GM23338 (cell line): Measurements from ENCODE around the gene CFB. TPM values are rescaled to one million over a fixed set of nuclear protein-coding genes. Genes with fewer than 3 reads are reported as not detected.

Source experiments
- ATAC-seq: fragments of 200-7000 bp; cut with Tn5 transposase; 3 replicates; pipeline ENCODE4 v1.9.1; 2020
- DNase-seq: peaks from one replicate; pipeline ENCODE4 v3.0.0-alpha.2; 2015; ENCODE audit warnings: low spot score
- H2AFZ ChIP-seq: fragments of 200-600 bp; sonication (generic); 2 replicates; pipeline ENCODE4 v1.8.0; 2016; ENCODE audit warnings: antibody characterized with exemption, mild to moderate bottlenecking, moderate library complexity
- H3F3A ChIP-seq: fragments of 200-600 bp; sonication (generic); replicated peaks from 2 replicates; pipeline ENCODE4 v1.8.0; 2017; ENCODE audit warnings: antibody characterized with exemption, mixed run types, low read depth
- H3K27ac ChIP-seq: fragments of 200-600 bp; sonication (generic); 2 replicates; pipeline ENCODE4 v1.6.1; 2016; ENCODE audit warnings: low read depth
- H3K27me3 ChIP-seq: fragments of 200-600 bp; sonication (generic); 2 replicates; pipeline ENCODE4 v1.8.0; 2016; ENCODE audit warnings: mild to moderate bottlenecking, mixed run types, moderate library complexity; ENCODE audit not compliant: insufficient read depth
- H3K36me3 ChIP-seq: fragments of 200-600 bp; sonication (generic); 2 replicates; pipeline ENCODE4 v1.8.0; 2016; ENCODE audit warnings: mild to moderate bottlenecking; ENCODE audit not compliant: insufficient read depth
- H3K4me1 ChIP-seq: fragments of 200-600 bp; sonication (generic); 2 replicates; pipeline ENCODE4 v1.8.0; 2016; ENCODE audit warnings: mild to moderate bottlenecking, moderate library complexity; ENCODE audit not compliant: insufficient read depth
- H3K4me2 ChIP-seq: fragments of 200-600 bp; sonication (generic); 2 replicates; pipeline ENCODE4 v1.7.1; 2017; ENCODE audit warnings: mixed run types
- H3K4me3 ChIP-seq: fragments of 200-600 bp; sonication (generic); 2 replicates; pipeline ENCODE4 v1.6.1; 2016; ENCODE audit warnings: mixed run types
- H3K79me2 ChIP-seq: fragments of 200-600 bp; sonication (generic); replicated peaks from 2 replicates; pipeline ENCODE4 v1.8.0; 2017; ENCODE audit warnings: mild to moderate bottlenecking; ENCODE audit not compliant: insufficient read depth
- H3K9me2 ChIP-seq: fragments of 200-600 bp; sonication (generic); 2 replicates; pipeline ENCODE4 v1.8.0; 2017; ENCODE audit not compliant: insufficient read depth
- H4K20me1 ChIP-seq: fragments of 200-600 bp; sonication (generic); replicated peaks from 2 replicates; pipeline ENCODE4 v1.8.0; 2017; ENCODE audit warnings: mild to moderate bottlenecking; ENCODE audit not compliant: insufficient read depth
- H3K27ac Mint-ChIP-seq: 2 replicates; pipeline ENCODE4 v1.8.0; 2020; ENCODE audit warnings: inconsistent platforms, mild to moderate bottlenecking, moderate library complexity, mixed read lengths
- H3K27me3 Mint-ChIP-seq: 3 replicates; pipeline ENCODE4 v1.8.0; 2022; ENCODE audit warnings: low read depth, mild to moderate bottlenecking, moderate library complexity, mixed read lengths, inconsistent platforms; ENCODE audit not compliant: insufficient read depth, poor library complexity
- H3K36me3 Mint-ChIP-seq: 3 replicates; pipeline ENCODE4 v1.8.0; 2021; ENCODE audit warnings: low read depth, mild to moderate bottlenecking, inconsistent platforms, moderate library complexity, mixed read lengths
- H3K4me1 Mint-ChIP-seq: 3 replicates; pipeline ENCODE4 v1.8.0; 2020; ENCODE audit warnings: mild to moderate bottlenecking, inconsistent platforms, mixed read lengths
- H3K4me3 Mint-ChIP-seq: 3 replicates; pipeline ENCODE4 v1.8.0; 2021; ENCODE audit warnings: moderate library complexity, mild to moderate bottlenecking, inconsistent platforms, mixed read lengths
- H3K9me3 Mint-ChIP-seq: 3 replicates; pipeline ENCODE4 v1.8.0; 2020; ENCODE audit warnings: moderate library complexity, mild to moderate bottlenecking, inconsistent platforms, mixed read lengths
- CREB1 ChIP-seq: fragments of 250-450 bp; sonication (Bioruptor Pico); IDR thresholded peaks from 2 replicates; pipeline ENCODE4 v1.5.0; 2020; ENCODE audit warnings: low read depth, mild to moderate bottlenecking, moderate library complexity
- EZH2 ChIP-seq: fragments of 200-600 bp; sonication (generic); IDR thresholded peaks from one replicate; pipeline ENCODE4 v1.8.0; 2017; ENCODE audit warnings: antibody characterized with exemption, mild to moderate bottlenecking, low read depth; ENCODE audit not compliant: unreplicated experiment
- EZH2phosphoT487 ChIP-seq: fragments of 200-600 bp; sonication (generic); IDR thresholded peaks from one replicate; pipeline ENCODE4 v1.8.1; 2018; ENCODE audit warnings: antibody characterized with exemption; ENCODE audit not compliant: unreplicated experiment
- JUNB ChIP-seq: IDR thresholded peaks from one replicate; pipeline ENCODE4 v1.6.1; 2016; ENCODE audit warnings: antibody characterized with exemption; ENCODE audit not compliant: unreplicated experiment
- POLR2AphosphoS5 ChIP-seq: IDR thresholded peaks from 2 replicates; pipeline ENCODE4 v1.6.1; 2016; ENCODE audit warnings: antibody characterized with exemption, low read depth
- STAT1 ChIP-seq: IDR thresholded peaks from one replicate; pipeline ENCODE4 v1.6.1; 2016; ENCODE audit warnings: antibody characterized with exemption; ENCODE audit not compliant: unreplicated experiment
- ZNF114 ChIP-seq: fragments of 250-450 bp; sonication (Bioruptor Pico); IDR thresholded peaks from 2 replicates; pipeline ENCODE4 v1.5.0; 2020; ENCODE audit warnings: mild to moderate bottlenecking, moderate library complexity
- ZNF331 ChIP-seq: fragments of 250-450 bp; sonication (Bioruptor Pico); IDR thresholded peaks from 2 replicates; pipeline ENCODE4 v1.5.0; 2020; ENCODE audit warnings: low read depth, mild to moderate bottlenecking, moderate library complexity
- ZNF462 ChIP-seq: fragments of 250-450 bp; sonication (Bioruptor Pico); IDR thresholded peaks from 2 replicates; pipeline ENCODE4 v1.5.0; 2020; ENCODE audit warnings: mild to moderate bottlenecking, moderate library complexity
- polyA plus RNA-seq: library from polyadenylated mRNA; unstranded; fragments of >200 nt; fragmentation: Nextera tagmentation; extraction: Ambion mirVana; gene quantifications from 2 replicates; pipeline ENCODE4 v1.2.1, GENCODE V29; 2016
- total RNA-seq: library from RNA; depleted of rRNA; stranded (reverse); fragments of >200 nt; shearing (Covaris generic); gene quantifications from 2 replicates; pipeline ENCODE4 v1.2.3, GENCODE V29; 2014
- TF ChIP-seq, protein P1 (sequence below): IDR thresholded peaks from one replicate; pipeline ENCODE4 v1.6.1; 2018; ENCODE audit warnings: antibody characterized with exemption; ENCODE audit not compliant: unreplicated experiment
- TF ChIP-seq, protein P2 (sequence below), 2 experiments: fragments of 200-600 bp in 1 of 2; sonication (generic) in 1 of 2; conservative IDR thresholded peaks; 2 replicates each; pipeline versions ENCODE4 v1.5.1 to v1.6.1; 2016 to 2017; ENCODE audit warnings: antibody characterized with exemption in 2 of 2, low read depth in 2 of 2, mild to moderate bottlenecking in 2 of 2, moderate library complexity in 1 of 2
- TF ChIP-seq, protein P3 (sequence below): IDR thresholded peaks from 2 replicates; pipeline ENCODE4 v1.6.1; 2016; ENCODE audit warnings: antibody characterized with exemption

The CFB gene
- total and polyA plus RNA-seq, 2 experiments from 2014 or later: 0.86 TPM; not detected in 1

- TF ChIP-seq, protein P1, sequence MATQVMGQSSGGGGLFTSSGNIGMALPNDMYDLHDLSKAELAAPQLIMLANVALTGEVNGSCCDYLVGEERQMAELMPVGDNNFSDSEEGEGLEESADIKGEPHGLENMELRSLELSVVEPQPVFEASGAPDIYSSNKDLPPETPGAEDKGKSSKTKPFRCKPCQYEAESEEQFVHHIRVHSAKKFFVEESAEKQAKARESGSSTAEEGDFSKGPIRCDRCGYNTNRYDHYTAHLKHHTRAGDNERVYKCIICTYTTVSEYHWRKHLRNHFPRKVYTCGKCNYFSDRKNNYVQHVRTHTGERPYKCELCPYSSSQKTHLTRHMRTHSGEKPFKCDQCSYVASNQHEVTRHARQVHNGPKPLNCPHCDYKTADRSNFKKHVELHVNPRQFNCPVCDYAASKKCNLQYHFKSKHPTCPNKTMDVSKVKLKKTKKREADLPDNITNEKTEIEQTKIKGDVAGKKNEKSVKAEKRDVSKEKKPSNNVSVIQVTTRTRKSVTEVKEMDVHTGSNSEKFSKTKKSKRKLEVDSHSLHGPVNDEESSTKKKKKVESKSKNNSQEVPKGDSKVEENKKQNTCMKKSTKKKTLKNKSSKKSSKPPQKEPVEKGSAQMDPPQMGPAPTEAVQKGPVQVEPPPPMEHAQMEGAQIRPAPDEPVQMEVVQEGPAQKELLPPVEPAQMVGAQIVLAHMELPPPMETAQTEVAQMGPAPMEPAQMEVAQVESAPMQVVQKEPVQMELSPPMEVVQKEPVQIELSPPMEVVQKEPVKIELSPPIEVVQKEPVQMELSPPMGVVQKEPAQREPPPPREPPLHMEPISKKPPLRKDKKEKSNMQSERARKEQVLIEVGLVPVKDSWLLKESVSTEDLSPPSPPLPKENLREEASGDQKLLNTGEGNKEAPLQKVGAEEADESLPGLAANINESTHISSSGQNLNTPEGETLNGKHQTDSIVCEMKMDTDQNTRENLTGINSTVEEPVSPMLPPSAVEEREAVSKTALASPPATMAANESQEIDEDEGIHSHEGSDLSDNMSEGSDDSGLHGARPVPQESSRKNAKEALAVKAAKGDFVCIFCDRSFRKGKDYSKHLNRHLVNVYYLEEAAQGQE: no peak
Measured at GRCh38 chr6:31935021-31935420, 10.9 kb upstream of the CFB start (continued).

DNA sequence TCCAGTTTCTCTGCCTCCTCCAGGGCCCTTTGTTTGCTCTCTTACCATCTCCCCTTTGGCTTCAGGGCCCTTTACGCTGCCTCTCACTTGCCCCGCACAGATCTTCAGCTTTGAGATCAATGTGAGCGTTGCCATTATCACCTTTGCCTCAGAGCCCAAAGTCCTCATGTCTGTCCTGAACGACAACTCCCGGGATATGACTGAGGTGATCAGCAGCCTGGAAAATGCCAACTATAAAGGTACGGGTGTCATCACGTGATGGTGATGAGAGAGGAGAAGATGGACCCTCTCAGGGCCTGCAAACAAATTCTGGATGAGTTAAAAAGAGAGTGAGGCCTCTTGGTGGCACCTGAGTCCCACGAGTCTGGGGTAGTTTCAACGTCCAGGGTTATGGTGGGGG lies 10.1 kb upstream of the CFB start:
- Mint-ChIP-seq H3K4me3 (no peak overlapping the region), H3K27ac (no peak overlapping the region), H3K36me3 (no peaks in the 10 kb centered on the region), H3K9me3 (peaks cover 11% of the 10 kb centered on the region; the same call in 2 of the 3 replicates), H3K27me3 (peaks cover 4% of the 10 kb centered on the region), H3K4me1 (peaks cover 9% of the 10 kb centered on the region)
- Histone ChIP-seq H3K9me2 (peaks cover 2% of the 10 kb centered on the region; the same call in 1 of the 2 replicates), H3K27ac (no peak overlapping the region), H3K4me2 (no peak overlapping the region), H3K36me3 (no peaks in the 10 kb centered on the region), H3K79me2 (no peaks in the 10 kb centered on the region), H3K4me1 (no peaks in the 10 kb centered on the region), H3K4me3 (no peak overlapping the region), H4K20me1 (no peaks in the 10 kb centered on the region), H3F3A (no peaks in the 10 kb centered on the region), H2AFZ (no peak overlapping the region), H3K27me3 (no peaks in the 10 kb centered on the region)
- no peak for DNase-seq
- no peak for ATAC-seq
- no peak for TF ChIP-seq EZH2
- no peak for TF ChIP-seq POLR2AphosphoS5
- TF ChIP-seq, protein P2, sequence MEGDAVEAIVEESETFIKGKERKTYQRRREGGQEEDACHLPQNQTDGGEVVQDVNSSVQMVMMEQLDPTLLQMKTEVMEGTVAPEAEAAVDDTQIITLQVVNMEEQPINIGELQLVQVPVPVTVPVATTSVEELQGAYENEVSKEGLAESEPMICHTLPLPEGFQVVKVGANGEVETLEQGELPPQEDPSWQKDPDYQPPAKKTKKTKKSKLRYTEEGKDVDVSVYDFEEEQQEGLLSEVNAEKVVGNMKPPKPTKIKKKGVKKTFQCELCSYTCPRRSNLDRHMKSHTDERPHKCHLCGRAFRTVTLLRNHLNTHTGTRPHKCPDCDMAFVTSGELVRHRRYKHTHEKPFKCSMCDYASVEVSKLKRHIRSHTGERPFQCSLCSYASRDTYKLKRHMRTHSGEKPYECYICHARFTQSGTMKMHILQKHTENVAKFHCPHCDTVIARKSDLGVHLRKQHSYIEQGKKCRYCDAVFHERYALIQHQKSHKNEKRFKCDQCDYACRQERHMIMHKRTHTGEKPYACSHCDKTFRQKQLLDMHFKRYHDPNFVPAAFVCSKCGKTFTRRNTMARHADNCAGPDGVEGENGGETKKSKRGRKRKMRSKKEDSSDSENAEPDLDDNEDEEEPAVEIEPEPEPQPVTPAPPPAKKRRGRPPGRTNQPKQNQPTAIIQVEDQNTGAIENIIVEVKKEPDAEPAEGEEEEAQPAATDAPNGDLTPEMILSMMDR (conservative IDR thresholded peaks at IDR 0.05; ENCODE audit: low read depth in 2 of 2): no peak
- TF ChIP-seq ZNF331: no peak
- TF ChIP-seq ZNF114 (CRISPR knock-in tag): no peak
- TF ChIP-seq CREB1 (CRISPR knock-in tag): no peak
- TF ChIP-seq, protein P3, sequence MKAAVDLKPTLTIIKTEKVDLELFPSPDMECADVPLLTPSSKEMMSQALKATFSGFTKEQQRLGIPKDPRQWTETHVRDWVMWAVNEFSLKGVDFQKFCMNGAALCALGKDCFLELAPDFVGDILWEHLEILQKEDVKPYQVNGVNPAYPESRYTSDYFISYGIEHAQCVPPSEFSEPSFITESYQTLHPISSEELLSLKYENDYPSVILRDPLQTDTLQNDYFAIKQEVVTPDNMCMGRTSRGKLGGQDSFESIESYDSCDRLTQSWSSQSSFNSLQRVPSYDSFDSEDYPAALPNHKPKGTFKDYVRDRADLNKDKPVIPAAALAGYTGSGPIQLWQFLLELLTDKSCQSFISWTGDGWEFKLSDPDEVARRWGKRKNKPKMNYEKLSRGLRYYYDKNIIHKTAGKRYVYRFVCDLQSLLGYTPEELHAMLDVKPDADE: no peak
- TF ChIP-seq ZNF462: no peak
- TF ChIP-seq STAT1: no peak
- TF ChIP-seq EZH2phosphoT487: no peak
- no peak for TF ChIP-seq JUNB
